Measurements from ENCODE around the gene SRRD.
A peak's percentile ranks its signal among the peaks of the same experiment; 100 is the strongest.
"Not testable (repeated sequence)": the region's sequence is repeated elsewhere in the genome, so short reads cannot be mapped to it uniquely, and the experiment has no call there.

Gene SRRD, protein sequence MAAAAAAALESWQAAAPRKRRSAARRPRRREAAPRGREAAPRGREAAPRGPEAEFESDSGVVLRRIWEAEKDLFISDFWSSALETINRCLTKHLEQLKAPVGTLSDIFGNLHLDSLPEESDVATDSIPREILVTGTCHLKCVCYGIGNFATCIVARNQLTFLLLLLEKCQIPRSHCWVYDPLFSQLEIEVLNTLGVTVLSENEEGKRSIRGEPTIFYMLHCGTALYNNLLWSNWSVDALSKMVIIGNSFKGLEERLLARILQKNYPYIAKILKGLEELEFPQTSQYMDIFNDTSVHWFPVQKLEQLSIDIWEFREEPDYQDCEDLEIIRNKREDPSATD

GRCh38 chr22:26483439-26484359 is at the start of gene SRRD, which contains the start of gene HPS4:
TSS of gene SRRD (plus strand) at chr22:26483877. CDS start at chr22:26483891, 14 bp downstream.
TSS of gene HPS4 (minus strand) at chr22:26483783. CDS start at chr22:26481762, 2,021 bp downstream.
- DNase-seq (ENCODE audit: low spot score) = peak; percentile 79

GRCh38 chr22:26435327-26436093 is 48.2 kb upstream of the SRRD start:
- no peak for DNase-seq (ENCODE audit: low spot score)

GRCh38 chr22:26436903-26437515 is 46.7 kb upstream of the SRRD start:
- no peak for DNase-seq (ENCODE audit: low spot score)

- no peak for DNase-seq (ENCODE audit: low spot score)
These were observed 45.8 kb upstream of the SRRD start for GRCh38 chr22:26437694-26438392.

DNA sequence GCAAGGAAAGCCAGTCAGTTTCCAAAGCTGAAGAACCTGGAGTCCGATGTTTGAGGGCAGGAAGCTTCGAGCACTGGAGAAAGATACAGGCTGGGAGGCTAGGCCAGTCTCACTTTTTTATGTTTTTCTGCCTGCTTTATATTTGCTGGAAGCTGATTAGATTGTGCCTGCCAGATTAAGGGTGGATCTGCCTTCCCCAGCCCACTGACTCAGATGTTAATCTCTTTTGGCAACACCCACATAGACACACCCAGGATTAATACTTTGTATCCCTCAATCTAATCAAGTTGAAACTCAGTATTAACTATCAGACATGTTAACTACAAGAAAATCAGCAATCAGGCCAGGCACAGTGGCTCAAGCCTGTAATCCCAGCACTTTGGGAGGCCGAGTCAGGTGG is 44.9 kb upstream of the SRRD start:
- not testable (repeated sequence) for DNase-seq (ENCODE audit: low spot score)

DNA sequence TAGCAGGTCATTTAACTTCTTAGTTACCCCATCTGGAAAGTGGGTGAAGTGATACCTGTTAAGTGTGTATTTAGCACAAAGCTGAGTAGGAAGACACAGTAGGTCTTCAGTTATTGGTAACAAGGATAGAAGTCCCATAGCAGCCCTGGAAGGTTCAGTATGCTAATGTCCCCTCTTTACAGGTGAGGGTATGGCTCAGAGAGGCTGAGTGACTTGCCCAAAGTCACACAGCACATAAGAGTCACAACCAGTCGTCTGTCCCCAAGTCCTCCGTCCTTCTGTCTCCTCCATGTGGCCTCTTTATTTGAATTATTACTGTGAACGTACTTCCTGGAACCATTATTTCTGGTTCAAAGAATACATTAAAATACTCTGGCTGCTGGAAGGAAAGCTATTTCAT is 44.1 kb upstream of the SRRD start:
- no peak for DNase-seq (ENCODE audit: low spot score)

DNA sequence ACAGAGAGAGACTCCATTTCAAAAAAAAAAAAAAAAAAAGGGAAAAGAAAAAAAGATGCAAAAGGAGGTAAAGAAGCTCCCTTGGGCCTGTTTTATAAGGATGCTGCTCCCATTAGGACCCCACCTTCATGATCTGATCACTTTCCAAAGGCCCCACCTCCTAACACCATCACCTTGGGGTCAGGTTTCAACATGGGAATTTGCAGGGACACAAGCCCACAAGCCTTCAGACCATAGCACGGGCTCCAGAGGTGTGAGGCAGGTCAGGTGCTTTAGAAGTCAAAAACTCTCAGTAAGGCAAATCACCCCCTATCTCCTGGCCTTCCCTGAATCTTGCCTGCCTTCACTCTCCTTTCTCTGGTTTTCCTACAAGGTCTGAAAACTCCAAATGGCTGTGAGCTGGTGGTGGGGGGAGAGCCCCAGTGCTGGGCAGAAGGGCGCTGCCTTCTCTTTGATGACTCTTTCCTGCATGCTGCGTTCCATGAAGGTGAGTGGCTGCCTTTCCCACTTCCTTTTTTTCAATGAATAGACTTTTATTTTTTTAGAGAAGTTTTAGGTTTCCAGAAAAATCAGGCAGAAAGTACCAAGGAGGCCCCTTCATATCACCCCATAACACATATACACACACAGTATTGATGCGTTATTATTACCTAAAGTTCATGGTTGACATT is 41.5 kb upstream of the SRRD start:
- no peak for DNase-seq (ENCODE audit: low spot score)

DNA sequence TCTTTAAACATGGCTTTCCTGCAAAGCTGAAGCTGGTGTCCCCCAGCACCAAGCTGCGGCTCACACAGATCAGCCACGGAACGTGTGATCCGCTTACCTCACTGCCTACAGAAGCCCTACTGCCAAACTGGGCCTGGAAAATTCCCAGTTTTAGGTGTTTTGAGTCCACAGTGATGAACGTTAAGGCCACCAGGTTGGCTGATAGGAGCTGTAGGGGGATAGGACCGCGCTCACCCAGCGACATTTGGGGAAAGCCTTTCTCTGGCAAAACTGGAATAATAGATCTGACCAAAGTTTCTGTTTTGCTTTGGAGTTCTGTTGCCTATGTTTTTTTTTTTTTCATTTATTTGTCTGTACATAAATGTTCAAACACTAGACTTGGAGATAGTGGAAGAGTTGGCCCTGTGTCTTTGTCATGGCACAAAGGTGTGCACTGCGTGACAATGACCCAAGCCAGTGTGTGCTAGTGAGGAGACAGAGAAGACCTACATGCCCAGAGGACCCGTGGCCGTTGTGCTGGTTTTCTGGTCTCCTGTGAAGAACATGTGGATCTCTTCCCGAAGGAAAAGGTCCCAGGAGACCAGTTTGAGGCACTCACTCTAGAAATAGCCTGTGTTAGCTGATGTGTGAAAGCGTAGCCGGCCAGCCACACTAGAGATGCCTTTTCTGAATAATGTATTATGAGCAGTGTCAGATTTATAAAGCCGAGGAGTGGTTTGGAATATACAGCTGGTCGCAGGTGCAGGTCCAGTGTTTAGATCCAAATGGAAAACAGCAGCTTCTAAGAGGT is 39.6 kb upstream of the SRRD start:
- DNase-seq (ENCODE audit: low spot score) = no peak

DNA sequence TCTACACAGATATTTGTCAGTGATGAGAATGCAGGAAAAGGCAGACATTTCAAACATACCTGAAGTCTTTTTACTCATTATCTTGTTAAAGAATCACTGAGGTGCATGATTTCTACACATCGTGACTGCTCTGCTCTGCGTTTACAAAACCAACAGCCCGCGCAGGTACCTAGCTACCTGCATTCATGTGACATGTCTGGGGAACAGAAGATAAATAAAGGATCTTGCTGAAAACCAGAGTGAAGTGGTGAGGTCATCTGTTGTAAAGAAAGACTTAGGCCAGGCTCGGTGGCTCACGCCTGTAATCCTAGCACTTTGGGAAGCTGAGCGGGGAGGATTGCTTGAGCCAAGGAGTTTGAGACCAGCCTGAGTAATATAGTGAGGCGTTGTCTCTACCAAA is 38.9 kb upstream of the SRRD start:
- DNase-seq (ENCODE audit: low spot score) = no peak

DNA sequence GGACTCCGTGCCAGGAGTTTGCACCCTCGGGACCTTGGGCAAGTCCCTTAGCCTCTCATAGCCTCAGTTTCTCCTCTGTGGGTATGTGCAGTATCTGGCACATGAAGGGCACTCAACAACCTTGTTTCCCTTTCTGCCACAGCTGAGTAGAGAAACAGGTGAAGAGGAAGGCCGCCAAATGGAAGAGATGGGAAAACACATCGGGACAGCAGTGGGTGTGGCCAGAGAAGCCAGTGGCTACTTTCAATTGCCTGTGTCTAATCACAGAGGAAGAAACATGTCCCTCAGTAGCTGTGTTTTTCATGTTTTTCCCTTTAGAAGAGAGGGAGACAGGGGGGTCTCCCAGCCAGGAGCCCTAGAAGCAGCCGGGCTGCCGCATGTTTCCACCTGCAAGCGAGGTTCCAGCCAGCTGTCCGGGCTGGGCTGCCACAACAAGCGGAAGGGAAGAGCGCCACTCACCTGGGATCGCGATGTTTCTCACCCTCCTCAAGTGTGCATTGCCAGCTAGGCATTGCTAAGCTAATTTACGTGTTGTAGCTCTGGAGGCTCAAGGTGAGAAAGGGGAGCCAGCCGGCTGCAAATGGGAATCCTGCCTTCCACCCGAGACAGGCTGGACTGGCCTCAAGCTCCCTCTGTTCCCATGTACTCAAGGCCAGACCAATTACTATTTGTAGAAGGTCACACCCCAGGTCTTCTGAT is 38.0 kb upstream of the SRRD start:
- DNase-seq (ENCODE audit: low spot score) = no peak

GRCh38 chr22:26446808-26447515 is 36.7 kb upstream of the SRRD start:
- no peak for DNase-seq (ENCODE audit: low spot score)

GRCh38 chr22:26447584-26448329 is 35.9 kb upstream of the SRRD start:
- DNase-seq (ENCODE audit: low spot score) = no peak

DNA sequence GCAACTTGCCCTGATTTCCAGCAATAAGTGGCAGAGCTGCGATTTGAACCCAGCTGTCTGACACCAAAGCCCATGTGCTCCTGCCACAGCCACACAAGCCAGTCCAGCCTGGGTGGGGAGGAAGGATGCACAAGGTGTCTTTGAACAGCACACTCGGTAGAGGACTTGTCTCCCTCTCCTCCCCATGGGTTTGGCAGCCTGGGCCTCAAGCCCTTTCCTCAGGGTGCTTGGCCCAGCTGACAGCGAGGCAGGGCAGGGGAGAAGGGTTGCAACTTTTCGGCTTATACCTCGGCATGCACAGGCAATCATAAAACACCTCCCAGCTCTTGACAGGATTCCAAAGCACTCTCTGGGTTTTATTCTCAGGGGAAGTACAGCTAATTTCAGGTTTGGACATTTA is 35.3 kb upstream of the SRRD start:
- DNase-seq (ENCODE audit: low spot score) = no peak

GRCh38 chr22:26448941-26449340 is 34.7 kb upstream of the SRRD start:
- no peak for DNase-seq (ENCODE audit: low spot score)

- no peak for DNase-seq (ENCODE audit: low spot score)
These were observed 33.1 kb upstream of the SRRD start for GRCh38 chr22:26450453-26451185.

GRCh38 chr22:26452236-26453016 is 31.3 kb upstream of the SRRD start:
- no peak for DNase-seq (ENCODE audit: low spot score)
